Measurements from ENCODE around the gene CBX3.
"Not testable (repeated sequence)": the region's sequence is repeated elsewhere in the genome, so short reads cannot be mapped to it uniquely, and the experiment has no call there.

The CBX3 gene

DNA sequence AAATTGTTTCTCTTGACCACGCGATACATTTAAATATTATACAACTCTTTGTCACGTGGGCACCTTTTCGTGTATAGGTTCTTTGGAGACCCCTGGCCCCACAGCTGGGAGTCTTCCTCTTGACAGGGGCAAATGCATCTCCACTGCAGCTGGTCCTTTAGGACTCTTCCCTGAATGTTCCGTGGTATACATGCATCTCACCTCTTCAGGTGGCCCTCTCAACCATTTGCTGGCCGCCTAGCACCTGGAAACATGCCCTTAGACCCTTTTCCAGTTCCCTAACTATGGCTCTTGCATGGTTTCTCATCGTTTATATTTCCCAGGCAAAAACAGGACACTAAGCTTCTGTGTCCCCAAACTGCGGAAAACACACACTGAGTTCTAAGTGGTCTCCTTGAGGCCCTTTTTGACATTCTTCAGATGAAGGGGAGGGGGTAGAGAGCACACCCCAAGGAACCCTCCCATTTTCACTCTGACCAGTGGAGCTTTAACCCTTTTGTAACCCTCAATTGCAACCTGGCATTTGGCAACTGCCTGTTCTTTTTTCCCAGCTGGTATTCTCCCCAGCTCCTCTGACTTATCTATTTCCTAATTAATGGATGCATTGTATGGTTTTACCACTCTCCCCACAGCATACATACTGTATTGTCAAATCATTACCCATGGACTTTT, 21.6 kb upstream of the CBX3 start:
- no peaks in the 10 kb centered on the region for H3K9me3 Mint-ChIP-seq
- no peaks in the 10 kb centered on the region for H3K27me3 Mint-ChIP-seq
- intact Hi-C loops (cut with micrococcal nuclease): no loop called here
- H3K27ac Mint-ChIP-seq: no peak overlapping the region
- no peak overlapping the region for H3K4me3 Mint-ChIP-seq
- H3K36me3 Mint-ChIP-seq (ENCODE audit: low read depth): peaks cover 28% of the 10 kb centered on the region
- peaks cover 14% of the 10 kb centered on the region for H3K4me1 Mint-ChIP-seq (ENCODE audit: low read depth)

DNA sequence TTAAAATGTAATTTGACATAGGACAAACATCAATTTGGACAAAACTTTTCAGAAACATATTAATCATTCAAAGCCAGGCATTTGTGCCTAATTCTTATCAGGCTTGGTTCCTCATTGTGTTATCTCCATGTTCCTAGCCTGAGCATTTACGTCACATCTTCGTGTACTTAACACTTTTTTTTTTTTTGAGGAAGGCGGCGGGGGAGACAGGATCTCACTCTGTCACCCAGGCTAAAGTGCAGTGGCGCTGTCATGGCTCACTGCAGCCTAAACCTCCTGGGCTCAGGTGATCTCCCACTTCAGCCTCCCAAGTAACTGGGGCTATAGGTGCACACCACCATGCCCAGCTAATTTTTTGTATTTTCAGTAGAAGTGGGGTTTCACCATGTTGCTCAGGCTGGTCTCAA, 20.8 kb upstream of the CBX3 start:
- no peak overlapping the region for H3K4me3 Mint-ChIP-seq
- peaks cover 14% of the 10 kb centered on the region for H3K4me1 Mint-ChIP-seq (ENCODE audit: low read depth)
- H3K9me3 Mint-ChIP-seq: no peaks in the 10 kb centered on the region
- no peak overlapping the region for H3K27ac Mint-ChIP-seq
- no peaks in the 10 kb centered on the region for H3K27me3 Mint-ChIP-seq
- intact Hi-C loops (cut with micrococcal nuclease): no loop called here
- peaks cover 37% of the 10 kb centered on the region for H3K36me3 Mint-ChIP-seq (ENCODE audit: low read depth)

DNA sequence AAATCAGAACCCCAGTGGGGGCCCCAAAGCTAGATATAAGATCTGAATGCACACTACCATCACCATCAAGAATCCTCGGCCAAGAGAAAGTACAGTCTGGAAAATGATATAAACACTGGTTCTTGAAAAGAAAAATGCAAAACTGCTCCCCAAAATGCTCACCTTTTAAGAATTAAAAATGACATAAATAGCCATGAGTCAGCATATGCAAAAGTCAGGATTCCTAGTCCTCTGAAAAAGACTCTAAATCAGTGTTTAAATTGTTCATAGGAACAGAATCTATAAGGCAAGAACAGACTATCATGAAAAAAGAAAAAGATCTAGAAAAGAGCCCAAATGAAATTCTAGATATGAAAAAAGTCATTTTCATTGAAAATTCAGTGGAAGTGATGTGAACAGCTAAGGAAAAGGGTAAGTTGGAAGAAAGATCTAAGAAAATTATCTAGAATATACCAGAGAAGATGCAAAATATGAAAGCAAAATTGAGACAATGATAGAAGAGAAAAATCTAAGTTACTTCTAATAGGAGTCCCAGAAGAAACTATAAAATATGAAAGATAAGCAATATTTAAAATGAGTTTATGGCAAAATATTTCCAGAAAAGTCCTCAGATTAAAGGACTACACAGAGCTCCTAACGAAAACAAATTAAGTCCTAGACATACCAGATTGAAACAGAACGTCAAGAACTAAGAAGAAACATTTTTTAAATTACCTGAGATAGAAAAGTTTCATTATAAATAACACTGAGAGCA, 19.9 kb upstream of the CBX3 start:
- H3K27me3 Mint-ChIP-seq: no peaks in the 10 kb centered on the region
- peaks cover 38% of the 10 kb centered on the region for H3K36me3 Mint-ChIP-seq (ENCODE audit: low read depth)
- intact Hi-C loops (cut with micrococcal nuclease): no loop called here
- no peak overlapping the region for H3K27ac Mint-ChIP-seq
- H3K9me3 Mint-ChIP-seq: no peaks in the 10 kb centered on the region
- peaks cover 14% of the 10 kb centered on the region for H3K4me1 Mint-ChIP-seq (ENCODE audit: low read depth)
- no peak overlapping the region for H3K4me3 Mint-ChIP-seq

- Mint-ChIP-seq H3K27me3 (no peaks in the 10 kb centered on the region), H3K4me3 (no peak overlapping the region), H3K36me3 (ENCODE audit: low read depth) (peaks cover 44% of the 10 kb centered on the region), H3K9me3 (no peaks in the 10 kb centered on the region), H3K4me1 (ENCODE audit: low read depth) (peaks cover 14% of the 10 kb centered on the region), H3K27ac (no peak overlapping the region)
- intact Hi-C loops (cut with micrococcal nuclease): no loop called here
Measured at GRCh38 chr7:26182283-26182682, 19.3 kb upstream of the CBX3 start.

- H3K27me3 Mint-ChIP-seq: no peaks in the 10 kb centered on the region
- no peak overlapping the region for H3K4me3 Mint-ChIP-seq
- H3K9me3 Mint-ChIP-seq: no peaks in the 10 kb centered on the region
- H3K4me1 Mint-ChIP-seq (ENCODE audit: low read depth): peaks cover 14% of the 10 kb centered on the region
- no peak overlapping the region for H3K27ac Mint-ChIP-seq
- intact Hi-C loops (cut with micrococcal nuclease): no loop called here
- peaks cover 48% of the 10 kb centered on the region for H3K36me3 Mint-ChIP-seq (ENCODE audit: low read depth)
Measured at GRCh38 chr7:26182706-26183105, 18.8 kb upstream of the CBX3 start.

DNA sequence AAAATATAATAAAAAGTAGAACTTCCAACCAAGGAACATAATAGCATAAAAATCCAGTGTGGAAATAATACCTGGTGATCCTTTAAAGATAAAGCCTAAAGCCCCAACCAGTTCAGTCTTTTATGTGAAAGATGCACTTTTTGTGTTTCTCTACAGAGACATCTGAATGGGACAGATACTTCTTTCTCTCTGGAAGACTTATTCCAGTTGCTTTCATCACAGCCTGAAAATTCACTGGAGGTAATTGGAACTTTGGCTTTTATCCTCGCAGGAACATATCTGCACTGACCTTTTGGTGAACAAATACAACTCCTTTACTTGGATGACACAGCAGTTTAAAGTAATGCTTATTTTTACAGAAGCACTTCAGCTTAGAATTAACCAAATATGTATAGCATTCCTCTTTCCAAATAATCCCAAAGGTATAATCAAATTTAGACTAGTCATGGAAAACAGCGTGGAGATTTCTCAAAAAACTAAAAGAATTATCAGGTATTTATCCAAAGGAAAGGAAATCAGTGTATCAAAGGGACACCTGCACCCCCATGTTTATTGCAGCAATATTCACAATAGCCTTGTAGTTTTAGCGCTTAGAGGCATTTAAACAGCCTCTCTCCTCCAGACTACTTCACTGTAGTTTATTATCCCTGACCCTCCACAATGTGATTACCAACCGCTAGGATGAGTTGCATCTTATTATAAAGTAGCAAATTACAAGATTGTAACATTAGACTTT, 17.8 kb upstream of the CBX3 start:
- Mint-ChIP-seq H3K9me3 (no peaks in the 10 kb centered on the region), H3K27ac (no peak overlapping the region), H3K4me3 (no peak overlapping the region), H3K36me3 (ENCODE audit: low read depth) (peaks cover 55% of the 10 kb centered on the region), H3K4me1 (ENCODE audit: low read depth) (peaks cover 20% of the 10 kb centered on the region), H3K27me3 (no peaks in the 10 kb centered on the region)
- intact Hi-C loops (cut with micrococcal nuclease): no loop called here

GRCh38 chr7:26184281-26185101, 17.1 kb upstream of the CBX3 start:
- H3K4me1 Mint-ChIP-seq (ENCODE audit: low read depth): peaks cover 20% of the 10 kb centered on the region
- not testable (repeated sequence) for H3K27me3 Mint-ChIP-seq, H3K27ac Mint-ChIP-seq, H3K9me3 Mint-ChIP-seq, H3K4me3 Mint-ChIP-seq
- H3K36me3 Mint-ChIP-seq (ENCODE audit: low read depth): peaks cover 55% of the 10 kb centered on the region
- intact Hi-C loops (cut with micrococcal nuclease): loop anchor here (5.0 kb wide), 1 partner anchor 32 kb away; the partner anchor contains the start of gene NFE2L3

- H3K4me1 Mint-ChIP-seq (ENCODE audit: low read depth): peaks cover 14% of the 10 kb centered on the region
Measured at GRCh38 chr7:26185131-26185843, 16.3 kb upstream of the CBX3 start.

DNA sequence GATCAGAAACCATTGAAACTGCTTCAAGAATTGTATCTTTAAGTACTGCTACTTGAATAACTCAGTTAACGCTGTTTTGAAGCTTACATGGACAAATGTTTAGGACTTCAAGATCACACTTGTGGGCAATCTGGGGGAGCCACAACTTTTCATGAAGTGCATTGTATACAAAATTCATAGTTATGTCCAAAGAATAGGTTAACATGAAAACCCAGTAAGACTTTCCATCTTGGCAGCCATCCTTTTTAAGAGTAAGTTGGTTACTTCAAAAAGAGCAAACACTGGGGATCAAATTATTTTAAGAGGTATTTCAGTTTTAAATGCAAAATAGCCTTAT, 15.7 kb upstream of the CBX3 start:
- Mint-ChIP-seq H3K9me3 (no peaks in the 10 kb centered on the region), H3K4me3 (no peak overlapping the region), H3K36me3 (ENCODE audit: low read depth) (peaks cover 67% of the 10 kb centered on the region), H3K27ac (no peak overlapping the region), H3K4me1 (ENCODE audit: low read depth) (peaks cover 12% of the 10 kb centered on the region), H3K27me3 (no peaks in the 10 kb centered on the region)
- intact Hi-C loops (cut with micrococcal nuclease): loop anchor here (5.0 kb wide), 1 partner anchor 34 kb away; the partner anchor contains the start of gene NFE2L3

More at GRCh38 chr7:26185131-26185843, 16.3 kb upstream of the CBX3 start:
- intact Hi-C loops (cut with micrococcal nuclease): loop anchor here (5.0 kb wide), 1 partner anchor 33 kb away; the partner anchor contains the start of gene NFE2L3
- no peak overlapping the region for H3K27ac Mint-ChIP-seq
- H3K9me3 Mint-ChIP-seq: no peaks in the 10 kb centered on the region
- no peaks in the 10 kb centered on the region for H3K27me3 Mint-ChIP-seq
- H3K36me3 Mint-ChIP-seq (ENCODE audit: low read depth): peaks cover 62% of the 10 kb centered on the region
- H3K4me3 Mint-ChIP-seq: no peak overlapping the region

GRCh38 chr7:26186364-26187311, 14.9 kb upstream of the CBX3 start:
- Mint-ChIP-seq H3K27ac (no peak overlapping the region), H3K27me3 (no peaks in the 10 kb centered on the region), H3K4me3 (no peak overlapping the region), H3K4me1 (ENCODE audit: low read depth) (peaks cover 9% of the 10 kb centered on the region), H3K36me3 (ENCODE audit: low read depth) (peaks cover 75% of the 10 kb centered on the region), H3K9me3 (no peaks in the 10 kb centered on the region)
- intact Hi-C loops (cut with micrococcal nuclease): loop anchor here (5.0 kb wide), 1 partner anchor 34 kb away; the partner anchor contains the start of gene NFE2L3

DNA sequence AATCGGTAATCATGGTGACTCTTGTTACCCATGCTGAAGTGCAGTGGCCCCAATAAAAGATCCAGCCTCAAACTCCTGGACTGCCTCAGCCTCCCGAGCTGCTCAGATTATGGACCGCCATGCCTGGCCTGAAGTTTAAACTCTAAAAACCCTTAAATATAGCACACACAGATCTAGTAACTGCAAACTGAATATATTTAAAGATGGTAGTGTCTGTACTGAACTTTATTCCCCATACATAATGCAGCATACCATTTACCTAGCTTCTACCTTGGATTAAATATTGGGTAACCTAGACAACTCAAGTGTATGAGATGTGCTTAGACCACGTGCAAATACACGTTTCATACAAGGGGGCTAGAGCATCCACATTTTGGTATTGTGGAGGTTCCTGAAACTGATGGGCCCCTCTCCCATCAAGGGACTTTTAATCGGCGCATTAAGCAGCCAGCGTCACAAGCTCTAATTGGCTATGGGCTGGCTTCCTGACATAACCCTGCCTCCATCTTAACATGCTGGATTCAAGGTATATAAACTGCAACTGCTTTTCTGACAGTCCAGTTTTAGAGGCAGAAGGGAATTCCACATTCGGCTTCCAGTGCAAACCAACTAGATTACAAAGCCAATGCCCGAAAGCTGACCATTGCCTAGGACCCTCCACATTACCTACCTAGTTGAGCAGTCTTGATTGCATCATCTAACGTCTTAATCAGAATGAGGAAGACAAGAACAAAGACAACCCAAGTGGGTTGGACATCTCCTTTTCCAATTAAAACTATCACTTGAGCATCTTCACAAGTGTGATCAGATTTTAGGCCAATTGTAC, 14.0 kb upstream of the CBX3 start:
- Mint-ChIP-seq H3K9me3 (no peaks in the 10 kb centered on the region), H3K4me1 (ENCODE audit: low read depth) (peaks cover 14% of the 10 kb centered on the region), H3K4me3 (no peak overlapping the region), H3K27me3 (no peaks in the 10 kb centered on the region), H3K36me3 (ENCODE audit: low read depth) (peaks cover 85% of the 10 kb centered on the region), H3K27ac (no peak overlapping the region)
- intact Hi-C loops (cut with micrococcal nuclease): loop anchor here (5.0 kb wide), 1 partner anchor 35 kb away; the partner anchor contains the start of gene NFE2L3

All from dendritic cell treated with granulocyte-macrophage colony-stimulating factor and Interleukin-4, amounts not matched to agents 40 ng/mL and 50 ng/mL, for 4 days (primary cell).